GM18505 (cell line): Measurements from ENCODE around the gene RPGRIP1.
"Not testable (repeated sequence)": the region's sequence is repeated elsewhere in the genome, so short reads cannot be mapped to it uniquely, and the experiment has no call there.

Experiments used
- ATAC-seq: cut with Tn5 transposase; IDR thresholded peaks from one replicate; pipeline ENCODE4 v1.9.1; 2021; ENCODE audit not compliant: unreplicated experiment
- POLR2A ChIP-seq: IDR thresholded peaks from 4 replicates; pipeline ENCODE4 v1.6.1; 2011; ENCODE audit warnings: borderline replicate concordance; ENCODE audit not compliant: insufficient read depth, insufficient read length; ENCODE audit errors: extremely low read depth

RPGRIP1 gene

GRCh38 chr14:21251215-21251614, 28.7 kb upstream of the RPGRIP1 start:
- no peak for ATAC-seq
- TF ChIP-seq POLR2A: no peak

GRCh38 chr14:21252149-21252548, 27.7 kb upstream of the RPGRIP1 start:
- TF ChIP-seq POLR2A: no peak
- ATAC-seq: no peak

GRCh38 chr14:21255385-21256101, 24.3 kb upstream of the RPGRIP1 start:
- no peak for ATAC-seq
- TF ChIP-seq POLR2A: peak; percentile 10

GRCh38 chr14:21256102-21256447, 23.8 kb upstream of the RPGRIP1 start:
- ATAC-seq: not testable (repeated sequence)

- no peak for TF ChIP-seq POLR2A
- no peak for ATAC-seq
These were observed 23.1 kb upstream of the RPGRIP1 start for GRCh38 chr14:21256539-21257393.

GRCh38 chr14:21257394-21257909, 22.4 kb upstream of the RPGRIP1 start:
- peak; percentile 42 for TF ChIP-seq POLR2A
- ATAC-seq: no peak

- no peak for ATAC-seq
- TF ChIP-seq POLR2A: no peak
These were observed 21.6 kb upstream of the RPGRIP1 start for GRCh38 chr14:21258005-21258888.

GRCh38 chr14:21258889-21259787, 20.7 kb upstream of the RPGRIP1 start:
- peak; percentile 66 for TF ChIP-seq POLR2A
- ATAC-seq: no peak

- no peak for TF ChIP-seq POLR2A
- no peak for ATAC-seq
These were observed 18.1 kb upstream of the RPGRIP1 start for GRCh38 chr14:21261824-21262223.

GRCh38 chr14:21262410-21262809, 17.5 kb upstream of the RPGRIP1 start:
- no peak for ATAC-seq
- no peak for TF ChIP-seq POLR2A

GRCh38 chr14:21263284-21264024, 16.4 kb upstream of the RPGRIP1 start:
- ATAC-seq: no peak
- TF ChIP-seq POLR2A: no peak
